Ishikawa (cell line): ENCODE results near the gene TEX261.

Source experiments
- CEBPB ChIP-seq: IDR thresholded peaks from 2 replicates; pipeline ENCODE4 v1.6.1; 2012
- CREB1 ChIP-seq: IDR thresholded peaks from 2 replicates; pipeline ENCODE4 v1.6.1; 2012; ENCODE audit warnings: low read depth
- EGR1 ChIP-seq: IDR thresholded peaks from 2 replicates; pipeline ENCODE4 v1.6.1; 2012
- EP300 ChIP-seq: IDR thresholded peaks from 2 replicates; pipeline ENCODE4 v1.6.1; 2012; ENCODE audit warnings: borderline replicate concordance
- FOXM1 ChIP-seq: IDR thresholded peaks from 2 replicates; pipeline ENCODE4 v1.6.1; 2012; ENCODE audit warnings: low read depth, borderline replicate concordance
- MAX ChIP-seq: IDR thresholded peaks from 2 replicates; pipeline ENCODE4 v1.6.1; 2012
- NFIC ChIP-seq: IDR thresholded peaks from 2 replicates; pipeline ENCODE4 v1.6.1; 2012
- RAD21 ChIP-seq: IDR thresholded peaks from 2 replicates; pipeline ENCODE4 v1.6.1; 2012; ENCODE audit warnings: low read depth
- REST ChIP-seq: IDR thresholded peaks from 2 replicates; pipeline ENCODE4 v1.6.1; 2012; ENCODE audit warnings: low read depth, mild to moderate bottlenecking
- TAF1 ChIP-seq: IDR thresholded peaks from 2 replicates; pipeline ENCODE4 v1.6.1; 2012; ENCODE audit warnings: low read depth, mild to moderate bottlenecking
- TCF12 ChIP-seq: IDR thresholded peaks from 2 replicates; pipeline ENCODE4 v1.6.1; 2012; ENCODE audit warnings: low read depth
- TEAD4 ChIP-seq: IDR thresholded peaks from 2 replicates; pipeline ENCODE4 v1.6.1; 2012
- USF1 ChIP-seq: IDR thresholded peaks from 2 replicates; pipeline ENCODE4 v1.6.1; 2012
- YY1 ChIP-seq: IDR thresholded peaks from 2 replicates; pipeline ENCODE4 v1.6.1; 2012; ENCODE audit warnings: low read depth
- ZBTB7A ChIP-seq: IDR thresholded peaks from 2 replicates; pipeline ENCODE4 v1.6.1; 2012; ENCODE audit warnings: low read depth

TEX261 gene

GRCh38 chr2:70956141-70956540 is 38.5 kb downstream of the TEX261 start:
- TF ChIP-seq EP300 (no peak), TEAD4 (no peak), YY1 (no peak), EGR1 (no peak), REST (no peak), TAF1 (no peak), ZBTB7A (no peak), RAD21 (no peak), FOXM1 (no peak), TCF12 (no peak), CREB1 (no peak), USF1 (no peak), MAX (no peak), CEBPB (no peak), NFIC (no peak)

- TF ChIP-seq TCF12, result no peak
Measured at GRCh38 chr2:70954886-70955285, 39.8 kb downstream of the TEX261 start.

GRCh38 chr2:70949086-70949485 is 45.6 kb downstream of the TEX261 start:
- no peak for TF ChIP-seq YY1

- no peak for TF ChIP-seq CEBPB
- TF ChIP-seq REST, result no peak
- TF ChIP-seq ZBTB7A, result 0 out of 2 replicates have a peak, but pooled peaks have one; percentile 56
- TF ChIP-seq RAD21, result peak; percentile 55; the same call in 1 of the 2 replicates
- no peak for TF ChIP-seq TEAD4
- TF ChIP-seq EGR1, result no peak
- TF ChIP-seq FOXM1, result no peak
- TF ChIP-seq USF1, result no peak
- TF ChIP-seq MAX, result peak; percentile 48; the same call in 1 of the 2 replicates
- no peak for TF ChIP-seq YY1
- no peak for TF ChIP-seq TAF1
- no peak for TF ChIP-seq EP300
- no peak for TF ChIP-seq CREB1
- TF ChIP-seq TCF12, result no peak
- no peak for TF ChIP-seq NFIC
Measured at GRCh38 chr2:70948337-70949003, 46.2 kb downstream of the TEX261 start.

- TF ChIP-seq RAD21, result no peak
- no peak for TF ChIP-seq TCF12
- no peak for TF ChIP-seq CEBPB
- TF ChIP-seq CREB1, result no peak
- TF ChIP-seq MAX, result no peak
- TF ChIP-seq USF1, result no peak
- TF ChIP-seq FOXM1, result no peak
- no peak for TF ChIP-seq ZBTB7A
- TF ChIP-seq EP300, result no peak
- TF ChIP-seq REST, result no peak
- no peak for TF ChIP-seq NFIC
- no peak for TF ChIP-seq YY1
- TF ChIP-seq EGR1, result no peak
- TF ChIP-seq TEAD4, result no peak
- no peak for TF ChIP-seq TAF1
Measured at GRCh38 chr2:70947556-70948184, 47.0 kb downstream of the TEX261 start.
